GM18858 (cell line): ENCODE data around the gene CIT.

Experiments used
- ATAC-seq: cut with Tn5 transposase; IDR thresholded peaks from one replicate; pipeline ENCODE4 v1.9.1; 2021; ENCODE audit not compliant: unreplicated experiment

The CIT gene

GRCh38 chr12:119864591-119864990, 12.5 kb downstream of the CIT start:
- no peak for ATAC-seq

DNA sequence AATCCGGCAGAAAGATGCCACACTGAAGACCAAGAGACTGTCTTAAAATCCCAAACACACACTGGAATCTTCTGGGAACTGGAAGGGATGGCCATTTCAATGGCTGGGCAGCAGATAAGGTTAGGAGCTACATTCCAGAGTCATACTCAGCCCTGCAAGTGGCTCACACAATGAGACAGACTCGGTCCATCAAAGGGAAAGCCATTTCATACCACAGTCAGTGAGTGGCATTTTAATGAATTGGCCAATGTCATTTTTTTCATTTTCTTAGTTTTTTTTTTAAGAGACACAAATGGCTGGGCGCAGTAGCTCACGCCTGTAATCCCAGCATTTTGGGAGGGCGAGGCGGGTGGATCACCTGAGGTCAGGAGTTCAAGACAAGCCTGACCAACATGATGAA, 17.9 kb downstream of the CIT start:
- ATAC-seq, result no peak

GRCh38 chr12:119857041-119857591, 20.0 kb downstream of the CIT start:
- no peak for ATAC-seq

GRCh38 chr12:119850330-119850729, 26.8 kb downstream of the CIT start:
- ATAC-seq, result no peak

GRCh38 chr12:119843100-119843499, 34.0 kb downstream of the CIT start:
- ATAC-seq, result no peak

DNA sequence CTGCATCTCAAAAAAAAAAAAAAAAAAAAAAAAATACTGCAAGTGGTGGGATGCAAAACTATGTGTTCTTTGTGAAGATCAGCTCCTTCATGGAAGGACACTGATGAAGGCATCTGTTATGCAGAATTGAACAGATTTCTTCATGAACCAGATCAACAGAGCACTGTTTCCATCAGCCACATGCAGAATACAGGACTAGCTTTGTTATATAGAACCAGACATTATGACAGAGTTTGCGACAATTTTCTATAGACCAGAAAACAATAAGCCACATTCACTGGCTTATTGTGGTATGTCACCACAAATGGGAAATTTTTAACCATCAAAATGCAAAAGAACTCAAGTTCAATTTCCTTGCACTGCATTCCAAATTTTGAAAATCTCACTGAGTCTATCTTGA, 34.7 kb downstream of the CIT start:
- ATAC-seq, result no peak

DNA sequence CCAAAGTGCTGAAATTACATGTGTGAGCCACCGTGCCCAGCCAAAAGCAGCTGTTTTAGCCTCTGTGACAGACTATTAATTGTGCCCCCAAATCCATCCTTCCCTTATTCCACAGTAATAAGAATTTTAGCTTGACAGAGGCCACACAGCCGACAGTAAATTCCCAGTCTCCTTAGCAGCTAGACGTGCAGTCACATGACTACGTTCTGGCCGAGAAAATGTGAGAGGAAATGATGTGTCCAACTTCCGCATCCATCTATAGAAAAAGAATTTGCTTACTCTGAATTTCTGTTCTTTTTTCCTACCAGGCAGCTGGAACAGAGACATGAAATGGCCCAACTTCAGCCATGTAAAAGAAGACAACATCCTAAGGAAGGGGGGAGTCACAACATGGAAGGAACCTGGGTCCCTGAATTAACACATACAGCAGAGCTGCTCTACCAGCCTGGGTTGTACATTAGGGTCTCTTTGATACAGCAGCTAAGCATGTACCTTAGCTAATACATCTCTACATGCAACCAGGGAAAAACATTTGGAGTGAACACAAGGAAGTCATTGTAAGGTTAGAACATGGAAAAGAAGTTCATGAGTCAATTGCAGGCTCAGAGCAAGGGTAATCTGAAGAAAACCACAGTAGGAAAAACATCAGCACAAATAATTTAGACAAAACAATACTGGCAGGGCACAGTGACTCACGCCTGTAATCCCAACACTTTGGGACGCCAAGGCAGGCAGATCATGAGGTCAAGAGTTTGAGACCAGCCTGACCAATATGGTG, 35.5 kb downstream of the CIT start:
- ATAC-seq, result no peak

DNA sequence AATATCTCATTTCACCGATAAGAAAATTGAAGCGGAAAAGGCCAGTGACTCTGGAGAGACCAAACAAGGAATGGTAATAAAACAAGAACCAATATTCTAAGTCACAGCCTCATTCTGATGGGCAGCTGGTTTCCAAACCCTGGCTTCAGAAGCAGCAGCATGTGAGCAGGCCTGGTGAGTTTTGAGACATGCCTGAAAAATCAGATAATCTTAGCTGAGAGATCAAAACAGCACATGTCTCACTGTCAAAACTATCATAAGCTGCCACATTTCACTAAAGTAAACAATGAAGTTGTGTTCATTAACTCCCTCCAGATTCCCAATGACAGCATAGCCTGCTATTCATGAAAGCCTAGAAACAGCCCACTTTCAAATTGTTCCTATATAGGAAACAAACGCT, 36.5 kb downstream of the CIT start:
- no peak for ATAC-seq

- ATAC-seq, result no peak
Observed at GRCh38 chr12:119840168-119840567, 37.0 kb downstream of the CIT start.

- ATAC-seq, result no peak
Observed at GRCh38 chr12:119838826-119839600, 38.1 kb downstream of the CIT start.

GRCh38 chr12:119836781-119837180, 40.3 kb downstream of the CIT start:
- no peak for ATAC-seq

GRCh38 chr12:119835068-119835467, 42.1 kb downstream of the CIT start:
- ATAC-seq, result no peak

GRCh38 chr12:119829439-119829838, 47.7 kb downstream of the CIT start:
- ATAC-seq, result no peak

DNA sequence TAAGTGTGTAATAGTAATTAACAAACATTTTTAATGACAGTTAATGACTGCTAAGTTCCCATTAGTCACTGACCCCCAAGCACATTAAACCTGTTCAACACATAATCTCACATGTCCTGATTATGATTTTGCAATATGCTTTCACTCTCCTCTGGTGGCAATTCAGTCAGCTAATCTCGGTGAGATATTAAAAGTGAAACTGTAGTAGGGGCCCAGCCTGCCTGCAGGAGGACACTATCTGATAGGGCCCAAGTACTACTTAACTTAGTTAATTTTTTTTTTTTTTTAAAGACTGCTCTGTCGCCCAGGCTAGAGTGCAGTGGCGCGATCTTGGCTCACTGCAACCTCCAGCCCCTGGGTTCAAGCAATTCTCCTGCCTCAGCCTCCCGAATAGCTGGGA, 48.8 kb downstream of the CIT start:
- no peak for ATAC-seq

DNA sequence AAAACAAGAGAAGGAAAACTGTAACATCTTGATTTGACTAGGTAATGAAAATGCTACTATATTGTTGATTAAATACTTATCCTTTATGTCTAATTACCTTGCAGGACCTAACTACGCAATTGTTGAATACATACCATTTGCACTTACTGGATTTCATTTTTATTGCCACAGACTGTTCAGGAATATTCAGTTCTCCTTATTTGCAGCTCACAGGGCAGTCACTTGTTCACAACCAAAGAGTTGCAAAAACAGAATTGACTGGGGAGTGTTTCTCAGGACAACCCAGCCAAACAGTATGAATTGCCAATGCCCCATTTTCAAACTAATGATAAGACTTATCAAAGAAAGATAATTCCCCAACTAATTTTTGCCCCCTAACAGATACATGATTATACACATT, 49.4 kb downstream of the CIT start:
- no peak for ATAC-seq

DNA sequence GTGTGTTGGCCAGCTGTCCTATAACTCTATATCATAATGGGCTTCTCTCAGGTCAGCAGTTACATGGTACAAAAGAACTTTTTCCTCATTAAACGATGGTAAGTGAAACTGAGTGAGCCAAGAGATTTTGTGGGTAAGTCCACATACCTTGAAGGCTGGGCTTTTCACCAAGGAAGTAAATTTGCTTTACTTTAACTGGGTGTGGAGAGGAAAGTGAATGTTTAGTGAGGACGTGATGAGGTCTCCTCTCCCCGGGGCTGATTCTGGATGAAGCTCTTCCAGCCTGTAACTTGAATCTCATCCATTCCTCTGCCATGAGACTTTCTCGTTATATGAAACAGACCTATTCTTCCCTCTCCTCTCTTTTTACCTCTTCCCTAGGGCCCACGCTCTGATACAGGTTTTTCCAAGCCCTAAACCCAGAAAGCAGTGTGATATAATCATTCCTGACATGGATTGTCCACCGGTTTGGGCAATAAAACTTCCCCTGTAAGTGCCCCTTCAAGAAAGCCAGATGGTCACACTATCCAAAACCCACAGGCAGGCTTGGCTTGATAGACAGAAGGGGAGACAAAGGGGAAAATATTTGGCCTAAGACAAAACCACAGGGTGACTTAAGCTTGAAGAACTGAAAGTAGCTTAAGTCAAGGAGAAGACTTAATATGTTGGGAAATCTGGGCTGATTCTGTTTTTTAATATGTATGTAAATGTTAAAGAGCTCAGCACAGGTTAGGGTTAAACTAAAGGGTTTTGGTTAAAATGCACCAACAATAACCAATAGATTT, 50.3 kb downstream of the CIT start:
- ATAC-seq, result no peak

- ATAC-seq, result no peak
Observed at GRCh38 chr12:119825262-119825661, 51.9 kb downstream of the CIT start.

- no peak for ATAC-seq
Observed at GRCh38 chr12:119822046-119822445, 55.1 kb downstream of the CIT start.

- no peak for ATAC-seq
Observed at GRCh38 chr12:119819322-119819721, 57.8 kb downstream of the CIT start.

DNA sequence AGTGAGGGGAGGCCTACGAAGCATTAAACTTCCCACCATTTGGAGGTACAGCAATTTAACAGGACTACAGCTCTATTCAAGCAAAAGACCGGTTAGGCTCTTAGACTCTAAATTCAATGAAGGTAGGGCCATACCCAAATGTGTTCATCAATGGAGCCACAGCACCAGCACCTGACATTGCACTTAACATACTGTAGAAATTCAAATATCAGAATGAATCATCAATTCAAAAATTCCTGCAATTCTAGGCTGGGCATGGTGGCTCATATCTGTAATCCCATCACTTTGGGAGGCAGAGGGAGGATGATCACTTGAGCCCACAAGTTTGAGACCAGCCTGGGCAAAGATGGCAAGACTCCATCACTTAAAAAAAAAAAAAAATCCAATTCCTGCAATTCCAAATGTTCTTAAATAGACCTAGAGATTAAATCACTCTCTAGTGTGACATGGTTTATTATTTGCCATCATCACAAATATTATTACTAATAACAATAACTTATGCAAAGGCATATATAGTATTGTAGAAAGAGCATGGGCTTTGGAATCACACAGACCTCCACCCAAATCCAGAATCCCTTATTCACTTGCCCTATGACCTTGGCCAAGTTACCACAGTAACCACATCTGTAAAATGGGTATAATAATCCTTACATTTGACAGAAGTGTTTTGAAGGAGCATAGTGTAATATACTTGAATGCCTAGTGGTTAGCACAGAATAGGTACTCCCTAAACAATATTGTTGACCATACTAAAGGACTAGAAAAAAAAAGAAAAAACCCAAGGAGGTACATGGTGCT, 59.4 kb downstream of the CIT start:
- ATAC-seq, result no peak

DNA sequence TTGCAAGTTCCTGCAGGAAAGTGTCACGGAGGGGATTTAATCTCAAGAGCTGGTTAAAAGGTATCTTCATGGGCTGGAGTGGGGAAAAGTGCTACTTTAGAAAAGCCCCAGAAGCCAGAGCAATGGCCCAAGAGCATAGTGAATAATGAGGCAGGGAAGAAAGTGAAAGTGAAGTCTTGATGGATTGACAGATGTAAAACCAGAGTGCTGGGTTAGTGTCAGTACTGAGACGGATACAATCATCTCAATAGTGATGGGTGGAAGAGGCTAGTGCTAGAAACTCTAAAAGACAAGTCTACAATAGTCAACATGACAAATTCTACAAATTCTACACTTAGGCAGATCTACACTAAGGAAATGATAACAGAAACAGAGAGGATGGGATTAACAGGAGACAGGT, 68.1 kb downstream of the CIT start:
- no peak for ATAC-seq
